Keratinocyte (primary cell): Measurements from ENCODE around the gene CATSPERZ. TPM values are rescaled to one million over a fixed set of nuclear protein-coding genes. Genes with fewer than 3 reads are reported as not detected.

Source experiments
- DNase-seq: peaks from one replicate; pipeline ENCODE4 v3.0.0-alpha.2; 2011; ENCODE audit warnings: low read depth, missing footprints, low spot score
- FAIRE-seq: peaks from 2 replicates; lab custom pipeline; 2011; peaks lifted over from hg19 to GRCh38; lab: Jason Lieb, UNC
- H2AFZ ChIP-seq: 2 replicates; pipeline ENCODE4 v1.6.0; 2012; ENCODE audit warnings: low read length, control low read depth, inconsistent platforms; ENCODE audit not compliant: control insufficient read depth
- H3K27ac ChIP-seq: 2 replicates; pipeline ENCODE4 v1.5.1; 2011; ENCODE audit warnings: low read length; ENCODE audit not compliant: control insufficient read depth, insufficient read depth
- H3K27me3 ChIP-seq: 3 replicates; pipeline ENCODE4 v1.6.0; 2011; ENCODE audit warnings: low read length; ENCODE audit not compliant: control insufficient read depth, insufficient read depth; ENCODE audit errors: extremely low read depth
- H3K36me3 ChIP-seq, 2 experiments: 2 replicates in 1 of 2; 3 replicates in 1 of 2; pipeline ENCODE4 v1.5.1; 2011; ENCODE audit warnings: low read length in 2 of 2, mild to moderate bottlenecking in 1 of 2; ENCODE audit not compliant: control insufficient read depth in 2 of 2, insufficient read depth in 2 of 2; ENCODE audit errors: extremely low read depth in 1 of 2
- H3K4me1 ChIP-seq: 3 replicates; pipeline ENCODE4 v1.5.1; 2011; ENCODE audit warnings: low read length; ENCODE audit not compliant: control insufficient read depth, insufficient read depth; ENCODE audit errors: extremely low read depth
- H3K4me2 ChIP-seq: 3 replicates; pipeline ENCODE4 v1.6.0; 2011; ENCODE audit warnings: low read depth, low read length; ENCODE audit not compliant: control insufficient read depth, insufficient read depth; ENCODE audit errors: extremely low read depth
- H3K4me3 ChIP-seq, 3 experiments: fragments of 200-600 bp in 1 of 3; sonication (generic) in 1 of 3; 2 replicates in 2 of 3; 3 replicates in 1 of 3; pipeline ENCODE4 v1.5.1; 2011 to 2016; ENCODE audit warnings: low read length in 3 of 3, mild to moderate bottlenecking in 3 of 3, control low read depth in 2 of 3, inconsistent platforms in 1 of 3, low read depth in 1 of 3, mixed read lengths in 1 of 3, mixed run types in 1 of 3, moderate library complexity in 1 of 3; ENCODE audit not compliant: control insufficient read depth in 2 of 3, insufficient read depth in 2 of 3; ENCODE audit errors: extremely low read depth in 1 of 3
- H3K79me2 ChIP-seq: 2 replicates; pipeline ENCODE4 v1.6.0; 2012; ENCODE audit warnings: low read length; ENCODE audit not compliant: control insufficient read depth, insufficient read depth
- H3K9ac ChIP-seq: 3 replicates; pipeline ENCODE4 v1.6.0; 2011; ENCODE audit warnings: low read length; ENCODE audit not compliant: control insufficient read depth, insufficient read depth; ENCODE audit errors: extremely low read depth
- H3K9me1 ChIP-seq: 3 replicates; pipeline ENCODE4 v1.6.0; 2011; ENCODE audit warnings: low read length; ENCODE audit not compliant: control insufficient read depth, insufficient read depth; ENCODE audit errors: extremely low read depth
- H3K9me3 ChIP-seq: 2 replicates; pipeline ENCODE4 v1.5.1; 2012; ENCODE audit warnings: low read depth, low read length; ENCODE audit not compliant: control insufficient read depth
- H4K20me1 ChIP-seq: 3 replicates; pipeline ENCODE4 v1.6.0; 2011; ENCODE audit warnings: low read length; ENCODE audit not compliant: control insufficient read depth, insufficient read depth; ENCODE audit errors: extremely low read depth
- CTCF ChIP-seq, 3 experiments: IDR thresholded peaks in 1 of 3; conservative IDR thresholded peaks in 1 of 3; optimal IDR thresholded peaks in 1 of 3; 2 replicates in 2 of 3; 3 replicates in 1 of 3; pipeline versions ENCODE3 to v1.5.1; 2011; ENCODE audit warnings: low read length in 3 of 3, mild to moderate bottlenecking in 3 of 3, moderate library complexity in 2 of 3, control low read depth in 1 of 3, inconsistent platforms in 1 of 3; ENCODE audit not compliant: insufficient read depth in 2 of 3; ENCODE audit errors: extremely low read depth in 1 of 3
- EZH2 ChIP-seq: IDR thresholded peaks from one replicate; pipeline ENCODE4 v1.6.1; 2012; ENCODE audit warnings: inconsistent platforms, mild to moderate bottlenecking, low read length, moderate library complexity
- dilution Hi-C: fragments of 300-500 bp; cut with MboI; formaldehyde crosslinking; loops from one replicate; pipeline ENCODE4 v1.7.0; 2020; ENCODE audit warnings: low sequenced_read_pairs; ENCODE audit not compliant: extremely low pct_ligation_motif_present
- polyA plus RNA-seq, 5 experiments: library from polyadenylated mRNA; depleted of rRNA in 3 of 5; stranded (reverse) in 3 of 5; stranded (forward) in 1 of 5; unstranded in 1 of 5; fragments of >200 nt; gene quantifications; 1 replicate in 1 of 5; 2 replicates in 3 of 5; 3 replicates in 1 of 5; pipeline versions ENCODE4 v1.2.1 to v1.2.3, GENCODE V29; 2011 to 2012; ENCODE audit warnings: missing spikeins in 2 of 5, low read depth in 1 of 5, low replicate concordance in 1 of 5

CATSPERZ gene
- polyA plus RNA-seq, 1 donor (not counting 4 experiments of a cell fraction or from before 2014, with no cell fraction given), result 0.29 TPM

- Histone ChIP-seq H3K9ac (peak within 1 kb of the TSS; percentile 92), H3K4me1 (peaks cover 11% of the 10 kb centered on the region), H3K79me2 (peaks cover 11% of the 10 kb centered on the region), H3K4me2 (peak within 1 kb of the TSS; percentile 98), H3K27me3 (no peaks in the 10 kb centered on the region), H3K9me3 (no peaks in the 10 kb centered on the region), H4K20me1 (no peaks in the 10 kb centered on the region), H3K4me3 (peak within 1 kb of the TSS; percentile 72 to 92 (median 91)), H3K36me3 (peaks cover 10% of the 10 kb centered on the region in 2 experiments), H3K27ac (peak within 1 kb of the TSS; percentile 92), H2AFZ (peak within 1 kb of the TSS; percentile 73), H3K9me1 (no peaks in the 10 kb centered on the region)
- FAIRE-seq (no peak), DNase-seq (no peak)
- no peak for TF ChIP-seq EZH2
- TF ChIP-seq CTCF (optimal IDR thresholded peaks at IDR 0.05 in 1 of 3, IDR thresholded peaks at IDR 0.05 in 1 of 3, conservative IDR thresholded peaks at IDR 0.05 in 1 of 3; ENCODE audit: extremely low read depth in 1 of 3, insufficient read depth in 2 of 3, low read length in 3 of 3), result no peak
- dilution Hi-C loops, result no loop called here
Observed at GRCh38 chr11:64284962-64285884, 14.9 kb upstream of the CATSPERZ start, which contains the start of gene GPR137. Gene GPR137 (plus strand): TSS chr11:64285848. CDS start chr11:64286525, 677 bp downstream.

DNA sequence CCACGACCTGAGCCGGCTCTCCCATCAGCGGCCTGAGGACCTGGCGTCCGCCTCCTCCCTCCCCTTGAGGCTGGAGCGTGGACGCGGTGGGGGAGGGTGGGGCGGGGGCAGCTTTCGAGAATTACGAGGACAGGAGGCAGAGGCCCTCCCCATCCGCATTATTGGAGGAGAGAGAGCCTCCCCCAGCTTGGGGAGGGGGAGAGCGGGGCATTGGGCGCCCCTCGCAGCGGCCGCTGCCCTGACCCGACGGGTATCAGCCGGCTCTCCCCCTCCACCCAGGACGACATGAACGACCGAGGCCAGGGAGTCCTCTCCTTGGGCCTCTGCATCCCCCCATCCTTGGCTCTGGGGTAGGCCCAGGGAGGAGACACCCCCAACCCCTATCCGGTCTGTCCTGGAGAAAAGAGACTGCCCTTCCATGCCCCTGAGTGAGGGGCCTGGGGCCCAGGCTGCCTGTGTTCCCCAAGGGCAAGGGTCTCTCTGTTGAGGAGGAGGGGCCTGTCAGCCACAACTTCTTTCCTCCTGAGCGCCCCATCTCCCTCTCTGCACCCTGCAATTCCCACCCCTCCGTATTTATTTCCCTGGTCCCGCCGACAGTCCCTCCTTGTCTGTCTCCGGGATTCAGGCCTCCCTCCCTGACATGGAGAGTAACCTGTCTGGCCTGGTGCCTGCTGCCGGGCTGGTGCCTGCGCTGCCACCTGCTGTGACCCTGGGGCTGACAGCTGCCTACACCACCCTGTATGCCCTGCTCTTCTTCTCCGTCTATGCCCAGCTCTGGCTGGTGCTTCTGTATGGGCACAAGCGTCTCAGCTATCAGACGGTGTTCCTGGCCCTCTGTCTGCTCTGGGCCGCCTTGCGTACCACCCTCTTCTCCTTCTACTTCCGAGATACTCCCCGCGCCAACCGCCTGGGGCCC, 14.0 kb upstream of the CATSPERZ start:
- peak overlapping the region; percentile 92 for H3K27ac ChIP-seq
- H3K27me3 ChIP-seq, result peaks cover 7% of the 10 kb centered on the region
- no peak for DNase-seq
- dilution Hi-C loops, result no loop called here
- peak; percentile 9 to 60 (median 13) for TF ChIP-seq CTCF (optimal IDR thresholded peaks at IDR 0.05 in 1 of 3, IDR thresholded peaks at IDR 0.05 in 1 of 3, conservative IDR thresholded peaks at IDR 0.05 in 1 of 3; ENCODE audit: extremely low read depth in 1 of 3, insufficient read depth in 2 of 3, low read length in 3 of 3)
- TF ChIP-seq EZH2, result no peak
- H3K4me2 ChIP-seq, result peak overlapping the region; percentile 98
- FAIRE-seq, result no peak
- peak overlapping the region; percentile 22 for H2AFZ ChIP-seq
- peaks cover 11% of the 10 kb centered on the region for H3K4me1 ChIP-seq
- peaks cover 11% of the 10 kb centered on the region for H3K79me2 ChIP-seq
- H3K9ac ChIP-seq, result peak overlapping the region; percentile 92
- no peaks in the 10 kb centered on the region for H3K9me1 ChIP-seq
- H3K4me3 ChIP-seq, result peak overlapping the region; percentile 72 to 92 (median 91)
- no peaks in the 10 kb centered on the region for H4K20me1 ChIP-seq
- H3K9me3 ChIP-seq, result no peaks in the 10 kb centered on the region
- peaks cover 10% of the 10 kb centered on the region in 2 experiments for H3K36me3 ChIP-seq
